ENCODE data around the gene ARHGAP10.

ARHGAP10 gene

GRCh38 chr4:147923854-147924253 is 192.0 kb downstream of the ARHGAP10 start:
- no peaks in the 10 kb centered on the region for H3K27me3 ChIP-seq
- H3K4me1 ChIP-seq (ENCODE audit: control insufficient read depth in 1 of 2, insufficient read depth in 1 of 2, low read depth in 1 of 2, low read length in 1 of 2) = no peaks in the 10 kb centered on the region
- H3K9me3 ChIP-seq = no peaks in the 10 kb centered on the region
- H3K27ac ChIP-seq = no peak overlapping the region
- no peak overlapping the region for H3K4me3 ChIP-seq (ENCODE audit: low read depth in 1 of 2, low read length in 1 of 2)
- TF ChIP-seq CTCF (IDR thresholded peaks at IDR 0.05) = no peak
- no peaks in the 10 kb centered on the region for H3K36me3 ChIP-seq

DNA sequence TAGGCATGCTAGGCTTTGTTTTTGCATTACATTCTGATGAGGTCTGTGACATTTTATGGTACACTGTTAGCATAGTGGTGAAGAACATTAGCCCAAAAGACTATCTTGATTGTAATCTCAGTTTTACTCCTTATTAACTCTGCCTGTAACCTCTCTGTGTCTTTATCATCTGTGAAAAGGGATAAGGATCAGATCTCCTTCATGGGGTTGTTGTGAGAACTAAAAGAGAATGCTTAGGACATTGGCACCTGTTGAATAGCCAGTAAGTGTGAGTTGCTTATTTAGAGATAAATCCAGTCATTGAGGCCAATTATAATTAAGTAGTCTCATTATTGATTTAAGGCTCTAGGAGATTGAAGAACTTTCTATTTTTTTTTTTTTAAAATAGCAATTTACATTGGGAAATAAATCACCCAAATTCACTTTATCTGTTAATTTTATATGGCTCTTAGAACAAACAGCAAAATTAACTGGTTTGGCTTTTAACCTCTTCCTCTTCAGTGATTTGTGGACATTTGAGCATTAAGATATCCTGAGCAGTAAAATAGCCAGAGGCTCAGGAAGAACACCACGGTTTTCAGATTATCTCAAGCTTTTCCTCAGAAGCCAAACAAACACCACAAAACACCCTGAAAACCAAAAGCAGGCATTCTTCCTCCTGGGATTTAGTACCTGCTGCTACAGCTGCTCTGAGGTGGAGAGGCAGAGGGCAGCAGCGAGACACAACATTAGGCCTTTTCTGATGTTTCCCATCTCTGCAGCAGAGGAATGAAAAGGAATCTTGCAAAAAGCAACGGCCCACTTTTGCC is 192.9 kb downstream of the ARHGAP10 start:
- no peak for TF ChIP-seq CTCF (IDR thresholded peaks at IDR 0.05)
- H3K4me3 ChIP-seq (ENCODE audit: low read depth in 1 of 2, low read length in 1 of 2) = no peak overlapping the region
- no peaks in the 10 kb centered on the region for H3K27me3 ChIP-seq
- H3K27ac ChIP-seq = no peak overlapping the region
- no peaks in the 10 kb centered on the region for H3K4me1 ChIP-seq (ENCODE audit: control insufficient read depth in 1 of 2, insufficient read depth in 1 of 2, low read depth in 1 of 2, low read length in 1 of 2)
- no peaks in the 10 kb centered on the region for H3K9me3 ChIP-seq
- H3K36me3 ChIP-seq = no peaks in the 10 kb centered on the region

DNA sequence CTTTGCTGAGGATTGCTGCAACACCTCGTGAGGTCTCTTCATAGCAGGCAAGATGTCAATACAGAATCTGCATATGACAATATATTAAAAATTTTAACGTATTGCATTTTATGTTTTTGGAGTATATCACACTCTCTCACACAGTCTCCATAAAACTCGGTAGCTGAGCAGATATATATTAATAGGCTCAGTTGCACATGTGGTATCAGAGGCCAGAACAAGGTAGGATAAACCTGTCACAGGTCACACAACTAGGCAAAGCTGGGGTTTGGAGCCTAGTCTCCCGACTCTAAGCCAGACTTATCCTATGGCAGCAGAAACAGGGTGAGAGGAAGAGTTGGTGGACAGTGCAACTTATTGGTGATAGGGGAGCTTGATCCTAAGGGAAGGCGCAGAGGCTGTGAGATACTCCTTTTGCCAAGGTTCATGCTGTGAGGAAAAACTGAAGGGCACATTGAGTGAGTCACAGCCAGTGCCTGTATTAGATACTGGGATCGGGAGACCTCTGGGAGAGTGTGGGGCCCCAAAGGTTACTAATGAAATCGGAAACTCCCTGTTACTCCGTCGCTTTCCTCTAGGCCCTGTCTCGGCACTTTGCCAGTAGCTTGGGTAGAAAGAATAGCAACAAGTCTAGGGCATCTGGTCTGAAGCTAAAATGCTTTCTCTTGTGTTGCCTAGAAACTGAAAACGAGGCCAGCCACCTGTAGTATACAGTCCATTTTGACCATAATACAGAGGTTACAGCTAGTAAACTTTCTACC is 195.7 kb downstream of the ARHGAP10 start:
- Histone ChIP-seq H3K27me3 (no peaks in the 10 kb centered on the region), H3K9me3 (no peaks in the 10 kb centered on the region), H3K4me3 (ENCODE audit: low read depth in 1 of 2, low read length in 1 of 2) (no peak overlapping the region), H3K36me3 (no peaks in the 10 kb centered on the region), H3K4me1 (ENCODE audit: control insufficient read depth in 1 of 2, insufficient read depth in 1 of 2, low read depth in 1 of 2, low read length in 1 of 2) (no peaks in the 10 kb centered on the region), H3K27ac (no peak overlapping the region)
- TF ChIP-seq CTCF (IDR thresholded peaks at IDR 0.05) = no peak

GRCh38 chr4:147928400-147928799 is 196.5 kb downstream of the ARHGAP10 start:
- no peak overlapping the region for H3K27ac ChIP-seq
- H3K36me3 ChIP-seq = no peaks in the 10 kb centered on the region
- no peak for TF ChIP-seq CTCF (IDR thresholded peaks at IDR 0.05)
- no peak overlapping the region for H3K4me3 ChIP-seq (ENCODE audit: low read depth in 1 of 2, low read length in 1 of 2)
- H3K27me3 ChIP-seq = no peaks in the 10 kb centered on the region
- no peaks in the 10 kb centered on the region for H3K4me1 ChIP-seq (ENCODE audit: control insufficient read depth in 1 of 2, insufficient read depth in 1 of 2, low read depth in 1 of 2, low read length in 1 of 2)
- H3K9me3 ChIP-seq = no peaks in the 10 kb centered on the region

DNA sequence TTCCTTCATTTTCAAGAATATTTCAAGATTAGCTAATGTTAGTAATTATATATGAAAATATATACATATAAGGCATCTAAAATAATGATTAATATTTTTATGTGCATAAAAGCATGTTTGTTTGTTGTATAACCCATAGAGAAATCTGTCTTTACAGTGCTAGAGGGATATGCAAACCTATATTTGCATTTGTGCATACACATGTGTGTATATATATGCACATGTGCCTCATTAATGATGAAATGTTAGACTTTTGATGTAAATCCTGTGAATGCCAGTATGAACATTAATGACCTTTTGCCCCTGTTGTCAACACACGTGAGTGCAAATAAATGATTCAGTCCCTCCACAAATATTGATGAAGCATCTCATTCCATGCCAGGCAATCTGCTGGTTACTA is 197.9 kb downstream of the ARHGAP10 start:
- no peak for TF ChIP-seq CTCF (IDR thresholded peaks at IDR 0.05)
- Histone ChIP-seq H3K36me3 (no peaks in the 10 kb centered on the region), H3K4me3 (ENCODE audit: low read depth in 1 of 2, low read length in 1 of 2) (no peak overlapping the region), H3K4me1 (ENCODE audit: control insufficient read depth in 1 of 2, insufficient read depth in 1 of 2, low read depth in 1 of 2, low read length in 1 of 2) (no peaks in the 10 kb centered on the region), H3K27me3 (no peaks in the 10 kb centered on the region), H3K9me3 (no peaks in the 10 kb centered on the region), H3K27ac (no peak overlapping the region)

Data from neutrophil (primary cell).